K562 (cell line): ENCODE measurements around the gene ARMH1. TPM values are rescaled to one million over a fixed set of nuclear protein-coding genes. Genes with fewer than 3 reads are reported as not detected.

Experiments
- BRCA1 ChIP-seq, 2 experiments: fragments of 450-650 bp in 1 of 2; sonication (generic) in 1 of 2; formaldehyde crosslinking in 1 of 2; IDR thresholded peaks; 2 replicates each; pipeline versions ENCODE4 v1.5.0 to v1.6.1; 2017 to 2020; ENCODE audit warnings: mild to moderate bottlenecking in 1 of 2, missing genetic modification reagents in 1 of 2
- BRD4 ChIP-seq: fragments of 200-600 bp; sonication (generic); IDR thresholded peaks from 2 replicates; pipeline ENCODE4 v1.6.1; 2017; ENCODE audit warnings: inconsistent platforms
- C11orf30 ChIP-seq: fragments of 450-650 bp; IDR thresholded peaks from 2 replicates; pipeline ENCODE4 v1.6.1; 2016; ENCODE audit warnings: low read depth, mild to moderate bottlenecking
- DPF2 ChIP-seq: fragments of 450-650 bp; IDR thresholded peaks from 2 replicates; pipeline ENCODE4 v1.6.1; 2016
- KAT2B ChIP-seq: IDR thresholded peaks from one replicate; pipeline ENCODE4 v1.6.1; 2012; ENCODE audit warnings: low read depth, mild to moderate bottlenecking, control low read depth, inconsistent platforms, low read length, moderate library complexity
- KLF1 ChIP-seq: fragments of 450-650 bp; IDR thresholded peaks from 2 replicates; pipeline ENCODE4 v1.6.1; 2016; ENCODE audit warnings: missing genetic modification characterization, missing compliant biosample characterization
- KLF13 ChIP-seq: fragments of 450-650 bp; IDR thresholded peaks from 2 replicates; pipeline ENCODE4 v1.6.1; 2016; ENCODE audit warnings: missing genetic modification characterization, low read depth, mild to moderate bottlenecking, missing compliant biosample characterization, moderate library complexity, borderline replicate concordance
- MTA2 ChIP-seq: fragments of 450-650 bp; IDR thresholded peaks from 2 replicates; pipeline ENCODE4 v1.6.1; 2016; ENCODE audit warnings: low read depth
- NFE2L1 ChIP-seq: fragments of 450-650 bp; IDR thresholded peaks from 2 replicates; pipeline ENCODE4 v1.6.1; 2016; ENCODE audit warnings: missing genetic modification characterization, low read depth, mild to moderate bottlenecking, missing compliant biosample characterization, moderate library complexity, borderline replicate concordance
- PRMT5 ChIP-seq: sonication (generic); formaldehyde crosslinking; IDR thresholded peaks from 2 replicates; pipeline ENCODE4 v1.5.0; 2020; ENCODE audit warnings: missing genetic modification reagents
- PTTG1 ChIP-seq: fragments of 450-650 bp; IDR thresholded peaks from 2 replicates; pipeline ENCODE4 v1.6.1; 2016; ENCODE audit warnings: low read depth, mild to moderate bottlenecking, missing genetic modification characterization, missing compliant biosample characterization
- RFX7 ChIP-seq: fragments of 250-450 bp; sonication (Bioruptor Pico); IDR thresholded peaks from 2 replicates; pipeline ENCODE4 v1.5.1; 2021; ENCODE audit warnings: mild to moderate bottlenecking
- SMAD4 ChIP-seq: fragments of 250-450 bp; sonication (Bioruptor Pico); conservative IDR thresholded peaks from 2 replicates; pipeline ENCODE4 v1.8.0; 2021; ENCODE audit warnings: inconsistent platforms, mild to moderate bottlenecking, moderate library complexity
- SP2 ChIP-seq: IDR thresholded peaks from 2 replicates; pipeline ENCODE4 v1.6.1; 2011; ENCODE audit warnings: mild to moderate bottlenecking, low read depth, low read length, moderate library complexity; ENCODE audit not compliant: poor library complexity, severe bottlenecking; ENCODE audit errors: extremely low read depth
- TBL1XR1 ChIP-seq, 2 experiments: IDR thresholded peaks; 2 replicates each; pipeline ENCODE4 v1.6.1; 2012; ENCODE audit warnings: improper control_type of control experiment in 2 of 2, low read length in 2 of 2, mild to moderate bottlenecking in 1 of 2
- U2AF2 ChIP-seq: fragments of 200-400 bp; formaldehyde crosslinking; optimal IDR thresholded peaks from 2 replicates; pipeline ENCODE3; 2017; ENCODE audit warnings: low read depth, mild to moderate bottlenecking, low read length
- ZC3H4 ChIP-seq: sonication (generic); formaldehyde crosslinking; IDR thresholded peaks from 2 replicates; pipeline ENCODE4 v1.9.0; 2021; ENCODE audit warnings: missing genetic modification reagents, borderline replicate concordance
- ZNF282 ChIP-seq: sonication (generic); formaldehyde crosslinking; IDR thresholded peaks from 2 replicates; pipeline ENCODE4 v1.8.1; 2023; ENCODE audit warnings: missing genetic modification reagents
- polyA plus RNA-seq, 8 experiments: library from polyadenylated mRNA; depleted of rRNA in 4 of 8; stranded (reverse) in 5 of 8; unstranded in 3 of 8; fragments of >200 nt; fragmentation: Nextera tagmentation in 2 of 8; fragmentation: Illumina TruSeq in 1 of 8; extraction: Ambion mirVana in 2 of 8; extraction: Trizol in 1 of 8; gene quantifications; 2 replicates each; pipeline versions ENCODE4 v1.2.1 to v1.2.3, GENCODE V29; 2011 to 2014; ENCODE audit warnings: inconsistent platforms in 1 of 8, missing spikeins in 1 of 8
- total RNA-seq, 7 experiments: library from RNA; depleted of rRNA in 6 of 7; stranded (reverse); fragments of >200 nt in 6 of 7; fragmentation: Illumina TruSeq in 2 of 7; extraction: Trizol in 2 of 7; gene quantifications; 2 replicates each; pipeline versions ENCODE4 v1.2.1 to v1.2.3, GENCODE V29; 2011 to 2021; ENCODE audit warnings: low replicate concordance in 1 of 7
- TF ChIP-seq, protein P1 (sequence below): IDR thresholded peaks from 2 replicates; pipeline ENCODE4 v1.6.1; 2011; ENCODE audit warnings: borderline replicate concordance, low read depth, mild to moderate bottlenecking, moderate library complexity, low read length; ENCODE audit not compliant: insufficient read depth, poor library complexity, severe bottlenecking
- TF ChIP-seq, protein P2 (sequence below), 3 experiments: fragments of 200-800 bp in 1 of 3; sonication (Bioruptor generic) in 1 of 3; sonication (generic) in 1 of 3; formaldehyde crosslinking in 1 of 3; IDR thresholded peaks; 2 replicates each; pipeline versions ENCODE4 v1.6.1 to v1.8.0; 2016 to 2022; ENCODE audit warnings: mild to moderate bottlenecking in 2 of 3, missing compliant biosample characterization in 2 of 3, missing genetic modification characterization in 2 of 3, missing genetic modification reagents in 1 of 3
- TF ChIP-seq, protein P3 (sequence below): sonication (generic); formaldehyde crosslinking; IDR thresholded peaks from 2 replicates; pipeline ENCODE4 v1.8.0; 2022; ENCODE audit warnings: missing genetic modification reagents, mild to moderate bottlenecking, borderline replicate concordance

ARMH1 gene
- total and polyA plus RNA-seq, 9 of the 15 experiments (the other 6 are each of a cell fraction or from before 2014, with no cell fraction given): 0.41 TPM; not detected in 8

DNA sequence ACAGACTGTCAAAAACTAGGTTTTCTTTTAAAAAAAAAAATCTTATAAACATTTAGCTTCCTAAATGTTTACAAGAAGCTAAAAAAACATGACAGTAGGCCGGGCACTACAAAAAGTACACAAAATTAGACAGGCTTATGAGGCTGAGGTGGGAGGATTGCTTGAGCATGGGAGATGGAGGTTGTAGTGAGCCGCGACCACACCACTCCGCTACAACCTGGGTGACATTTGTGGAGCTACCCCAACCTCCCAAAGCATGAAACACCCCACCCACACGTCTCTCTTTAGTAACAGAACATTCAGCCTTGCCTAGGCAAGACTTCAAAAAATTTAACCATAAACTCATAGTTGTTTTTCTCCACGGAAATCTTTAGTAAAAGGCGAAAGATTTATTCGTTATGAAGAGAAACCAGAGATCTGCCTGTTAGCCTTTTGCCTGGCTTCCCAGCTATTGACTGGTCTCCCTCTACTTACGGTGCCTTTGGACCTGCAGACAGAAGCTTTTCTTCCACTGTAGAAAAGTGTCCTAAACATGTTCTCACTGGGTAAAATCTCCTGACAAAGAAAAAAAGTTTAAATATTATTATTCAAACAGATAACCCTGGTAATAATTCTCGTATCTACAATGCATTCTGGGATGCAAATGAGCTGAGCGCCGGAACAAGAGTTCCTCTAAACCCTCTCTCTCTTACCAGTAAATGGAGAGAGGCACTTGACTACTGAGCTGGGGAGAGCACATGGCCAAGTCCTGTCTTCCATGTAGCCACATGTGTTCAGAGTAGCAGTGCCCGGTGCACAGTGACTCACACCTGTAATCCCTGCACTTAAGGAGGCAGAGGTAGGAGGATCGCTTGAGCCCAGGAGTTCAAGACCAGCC is 47.2 kb downstream of the ARMH1 start (continued):
- TF ChIP-seq, protein P1, sequence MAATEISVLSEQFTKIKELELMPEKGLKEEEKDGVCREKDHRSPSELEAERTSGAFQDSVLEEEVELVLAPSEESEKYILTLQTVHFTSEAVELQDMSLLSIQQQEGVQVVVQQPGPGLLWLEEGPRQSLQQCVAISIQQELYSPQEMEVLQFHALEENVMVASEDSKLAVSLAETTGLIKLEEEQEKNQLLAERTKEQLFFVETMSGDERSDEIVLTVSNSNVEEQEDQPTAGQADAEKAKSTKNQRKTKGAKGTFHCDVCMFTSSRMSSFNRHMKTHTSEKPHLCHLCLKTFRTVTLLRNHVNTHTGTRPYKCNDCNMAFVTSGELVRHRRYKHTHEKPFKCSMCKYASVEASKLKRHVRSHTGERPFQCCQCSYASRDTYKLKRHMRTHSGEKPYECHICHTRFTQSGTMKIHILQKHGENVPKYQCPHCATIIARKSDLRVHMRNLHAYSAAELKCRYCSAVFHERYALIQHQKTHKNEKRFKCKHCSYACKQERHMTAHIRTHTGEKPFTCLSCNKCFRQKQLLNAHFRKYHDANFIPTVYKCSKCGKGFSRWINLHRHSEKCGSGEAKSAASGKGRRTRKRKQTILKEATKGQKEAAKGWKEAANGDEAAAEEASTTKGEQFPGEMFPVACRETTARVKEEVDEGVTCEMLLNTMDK: peak; percentile 24
- TF ChIP-seq KLF13 (tag) (peak; percentile 94), NFE2L1 (tag) (no peak), SMAD4 (CRISPR knock-in tag) (peak; percentile 84), SP2 (peak; percentile 40), BRCA1 (IDR thresholded peaks at IDR 0.05) (no peak), BRCA1 (CRISPR knock-in tag; IDR thresholded peaks at IDR 0.05) (no peak), C11orf30 (no peak), KAT2B (no peak), DPF2 (peak; percentile 80), U2AF2 (no peak), RFX7 (CRISPR knock-in tag) (peak; percentile 100), KLF1 (tag) (peak; percentile 85), TBL1XR1 (IDR thresholded peaks at IDR 0.05; ENCODE audit: low read length in 2 of 2) (peak; percentile 96 to 98), MTA2 (no peak; the same call in 1 of the 2 replicates), ZNF282 (CRISPR knock-in tag) (no peak; the same call in 1 of the 2 replicates), ZC3H4 (peak; percentile 100), BRD4 (peak; percentile 96), PRMT5 (CRISPR knock-in tag) (no peak), PTTG1 (no peak)
- TF ChIP-seq, protein P2, sequence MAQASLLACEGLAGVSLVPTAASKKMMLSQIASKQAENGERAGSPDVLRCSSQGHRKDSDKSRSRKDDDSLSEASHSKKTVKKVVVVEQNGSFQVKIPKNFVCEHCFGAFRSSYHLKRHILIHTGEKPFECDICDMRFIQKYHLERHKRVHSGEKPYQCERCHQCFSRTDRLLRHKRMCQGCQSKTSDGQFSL (CRISPR knock-in tag; IDR thresholded peaks at IDR 0.05): peak; percentile 88
- TF ChIP-seq, protein P2 (tag; IDR thresholded peaks at IDR 0.05): peak in 1 of 2 experiments; percentile 68; a peak in 2 of 4 replicates
- TF ChIP-seq, protein P3, sequence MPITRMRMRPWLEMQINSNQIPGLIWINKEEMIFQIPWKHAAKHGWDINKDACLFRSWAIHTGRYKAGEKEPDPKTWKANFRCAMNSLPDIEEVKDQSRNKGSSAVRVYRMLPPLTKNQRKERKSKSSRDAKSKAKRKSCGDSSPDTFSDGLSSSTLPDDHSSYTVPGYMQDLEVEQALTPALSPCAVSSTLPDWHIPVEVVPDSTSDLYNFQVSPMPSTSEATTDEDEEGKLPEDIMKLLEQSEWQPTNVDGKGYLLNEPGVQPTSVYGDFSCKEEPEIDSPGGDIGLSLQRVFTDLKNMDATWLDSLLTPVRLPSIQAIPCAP (CRISPR knock-in tag): peak; percentile 96
